Stimulated activated CD4-positive, alpha-beta T cell treated with anti-CD3 and anti-CD28 coated beads, Interleukin-15, amount 100 ng/mL, for 1 hour (primary cell): ENCODE measurements around the gene NBPF1.
"Not testable (repeated sequence)": the region's sequence is repeated elsewhere in the genome, so short reads cannot be mapped to it uniquely, and the experiment has no call there.

Source experiments
- DNase-seq, 2 donors: peaks; one replicate each; pipeline ENCODE4 v3.0.0-alpha.2; 2020; ENCODE audit warnings: low read depth in 1 of 2, low spot score in 1 of 2

NBPF1 gene

GRCh38 chr1:16642025-16642966 is 28.9 kb upstream of the NBPF1 start:
- DNase-seq = not testable (repeated sequence)

GRCh38 chr1:16641159-16641975 is 28.0 kb upstream of the NBPF1 start:
- not testable (repeated sequence) for DNase-seq

- not testable (repeated sequence) for DNase-seq
Measured at GRCh38 chr1:16639091-16640031, 26.0 kb upstream of the NBPF1 start.

GRCh38 chr1:16637941-16638778 is 24.8 kb upstream of the NBPF1 start:
- not testable (repeated sequence) for DNase-seq

GRCh38 chr1:16636551-16637195 is 23.3 kb upstream of the NBPF1 start:
- not testable (repeated sequence) for DNase-seq

- DNase-seq = not testable (repeated sequence)
Measured at GRCh38 chr1:16635959-16636358, 22.6 kb upstream of the NBPF1 start.

GRCh38 chr1:16633540-16634282 is 20.3 kb upstream of the NBPF1 start:
- not testable (repeated sequence) for DNase-seq

- not testable (repeated sequence) for DNase-seq
Measured at GRCh38 chr1:16632044-16632850, 18.9 kb upstream of the NBPF1 start.

- no peak for DNase-seq
Measured at GRCh38 chr1:16631248-16632043, 18.1 kb upstream of the NBPF1 start.

- no peak for DNase-seq
Measured at GRCh38 chr1:16630661-16631247, 17.4 kb upstream of the NBPF1 start.

- DNase-seq = not testable (repeated sequence)
Measured at GRCh38 chr1:16629916-16630530, 16.7 kb upstream of the NBPF1 start.

- DNase-seq = no peak
Measured at GRCh38 chr1:16628361-16629111, 15.2 kb upstream of the NBPF1 start.

- DNase-seq = not testable (repeated sequence)
Measured at GRCh38 chr1:16626409-16626983, 13.1 kb upstream of the NBPF1 start.

- no peak for DNase-seq
Measured at GRCh38 chr1:16625497-16626408, 12.4 kb upstream of the NBPF1 start.
